Mucosa of stomach (tissue), 1 donor: ENCODE measurements around the gene PAPSS2.
"Not testable (repeated sequence)": the region's sequence is repeated elsewhere in the genome, so short reads cannot be mapped to it uniquely, and the experiment has no call there.

Source experiments
- H3K27me3 ChIP-seq: one replicate; pipeline ENCODE4 v1.7.0; 2013; ENCODE audit warnings: mild to moderate bottlenecking, low read length; ENCODE audit not compliant: control insufficient read depth, insufficient read depth
- H3K36me3 ChIP-seq: one replicate; pipeline ENCODE4 v1.7.0; 2013; ENCODE audit warnings: low read length; ENCODE audit not compliant: control insufficient read depth, insufficient read depth
- H3K4me1 ChIP-seq: one replicate; pipeline ENCODE4 v1.7.0; 2013; ENCODE audit warnings: mild to moderate bottlenecking, low read length; ENCODE audit not compliant: control insufficient read depth, insufficient read depth
- H3K4me3 ChIP-seq: one replicate; pipeline ENCODE4 v1.7.0; 2013; ENCODE audit warnings: low read length
- H3K9ac ChIP-seq: one replicate; pipeline ENCODE4 v1.7.0; 2013; ENCODE audit warnings: mild to moderate bottlenecking, low read length, moderate library complexity
- H3K9me3 ChIP-seq: one replicate; pipeline ENCODE4 v1.7.0; 2013; ENCODE audit warnings: mild to moderate bottlenecking, low read length, moderate library complexity; ENCODE audit not compliant: control insufficient read depth
- donor health status: Pancreatic carcinoma.

Gene PAPSS2

DNA sequence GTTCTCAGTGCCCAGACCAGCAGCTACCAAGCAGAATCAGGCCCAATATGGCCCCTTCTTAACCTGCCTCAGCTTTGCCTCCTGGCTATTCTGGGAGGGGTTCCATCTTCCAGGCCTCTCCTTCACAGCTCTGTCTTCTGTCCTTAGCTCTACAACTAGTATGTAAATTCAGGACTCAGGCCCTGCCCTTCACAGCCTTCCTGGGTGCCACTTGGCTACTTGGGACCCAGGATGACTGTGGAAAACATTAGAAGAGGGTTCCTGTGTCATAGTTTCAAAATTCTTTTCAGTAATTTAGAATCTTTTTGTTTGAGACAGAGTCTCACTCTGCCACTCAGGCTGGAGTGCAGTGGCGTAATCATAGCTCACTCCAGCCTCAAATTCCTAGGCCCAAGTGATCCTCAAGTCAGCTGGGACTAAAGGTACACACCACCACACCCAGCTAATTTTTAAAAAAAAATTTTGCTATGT lies 33.2 kb upstream of the PAPSS2 start:
- Histone ChIP-seq H3K9ac (no peak overlapping the region), H3K27me3 (no peaks in the 10 kb centered on the region), H3K9me3 (no peaks in the 10 kb centered on the region), H3K4me1 (no peaks in the 10 kb centered on the region), H3K4me3 (no peak overlapping the region), H3K36me3 (no peaks in the 10 kb centered on the region)

DNA sequence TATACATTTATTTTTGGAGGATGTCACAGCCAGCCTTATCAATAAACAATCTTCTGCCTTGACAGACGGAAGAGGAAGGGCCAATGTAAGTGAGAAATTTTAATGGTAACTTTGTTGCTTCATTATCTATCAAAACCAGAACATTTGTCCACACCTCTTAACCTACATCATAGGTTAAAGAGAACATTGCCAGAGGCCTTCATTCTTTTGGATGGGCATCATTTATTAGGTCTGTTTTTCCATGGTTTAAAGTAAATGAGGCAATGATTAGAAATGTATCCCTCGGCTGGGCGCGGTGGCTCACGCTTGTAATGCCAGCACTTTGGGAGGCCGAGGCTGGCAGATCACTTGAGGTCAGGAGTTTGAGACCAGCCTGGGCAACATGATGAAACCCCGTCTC lies 29.5 kb upstream of the PAPSS2 start:
- Histone ChIP-seq H3K9me3 (no peaks in the 10 kb centered on the region), H3K4me3 (no peak overlapping the region), H3K4me1 (no peaks in the 10 kb centered on the region), H3K27me3 (no peaks in the 10 kb centered on the region), H3K36me3 (no peaks in the 10 kb centered on the region), H3K9ac (no peak overlapping the region)

DNA sequence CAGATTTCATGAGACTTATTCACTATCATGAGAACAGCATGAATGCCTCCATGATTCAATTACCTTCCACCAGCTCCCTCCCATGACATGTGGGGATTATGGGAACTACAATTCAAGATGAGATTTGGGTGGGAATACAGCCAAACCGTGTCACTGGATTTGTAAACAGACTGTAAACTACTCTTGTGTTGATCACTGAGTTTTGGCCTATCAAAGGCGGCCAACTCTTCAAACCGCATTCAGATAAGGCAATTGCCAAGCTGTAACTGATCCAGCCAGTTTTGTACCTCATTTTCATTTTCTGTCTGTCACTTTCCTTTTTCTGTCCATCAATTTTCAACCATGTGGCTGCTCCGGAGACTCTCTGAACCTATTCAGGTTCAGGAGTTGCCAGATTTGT lies 27.2 kb upstream of the PAPSS2 start:
- Histone ChIP-seq H3K4me1 (peaks cover 5% of the 10 kb centered on the region), H3K27me3 (no peaks in the 10 kb centered on the region), H3K4me3 (no peak overlapping the region), H3K9me3 (no peaks in the 10 kb centered on the region), H3K9ac (no peak overlapping the region), H3K36me3 (no peaks in the 10 kb centered on the region)

DNA sequence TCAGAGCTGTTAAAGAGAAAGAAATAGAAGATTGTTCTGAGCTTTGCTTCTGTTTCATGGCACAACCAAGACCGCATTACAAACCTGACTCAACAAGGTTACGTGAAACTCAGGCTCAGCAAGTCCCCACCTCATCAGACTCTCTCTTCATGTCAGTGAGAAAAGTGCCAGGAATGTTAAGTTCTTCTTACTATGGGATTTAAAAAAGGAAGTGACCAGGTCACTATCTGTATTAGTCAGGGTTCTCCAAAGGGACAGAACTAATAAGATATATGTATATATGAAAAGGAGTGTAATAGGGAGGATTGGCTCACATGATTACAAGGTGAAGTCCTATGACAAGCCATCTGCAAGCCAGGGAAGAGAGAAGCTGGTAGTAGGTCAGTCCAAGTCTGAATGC lies 25.4 kb upstream of the PAPSS2 start:
- Histone ChIP-seq H3K36me3 (no peaks in the 10 kb centered on the region), H3K9ac (no peak overlapping the region), H3K27me3 (no peaks in the 10 kb centered on the region), H3K4me3 (no peak overlapping the region), H3K9me3 (no peaks in the 10 kb centered on the region), H3K4me1 (peaks cover 5% of the 10 kb centered on the region)

DNA sequence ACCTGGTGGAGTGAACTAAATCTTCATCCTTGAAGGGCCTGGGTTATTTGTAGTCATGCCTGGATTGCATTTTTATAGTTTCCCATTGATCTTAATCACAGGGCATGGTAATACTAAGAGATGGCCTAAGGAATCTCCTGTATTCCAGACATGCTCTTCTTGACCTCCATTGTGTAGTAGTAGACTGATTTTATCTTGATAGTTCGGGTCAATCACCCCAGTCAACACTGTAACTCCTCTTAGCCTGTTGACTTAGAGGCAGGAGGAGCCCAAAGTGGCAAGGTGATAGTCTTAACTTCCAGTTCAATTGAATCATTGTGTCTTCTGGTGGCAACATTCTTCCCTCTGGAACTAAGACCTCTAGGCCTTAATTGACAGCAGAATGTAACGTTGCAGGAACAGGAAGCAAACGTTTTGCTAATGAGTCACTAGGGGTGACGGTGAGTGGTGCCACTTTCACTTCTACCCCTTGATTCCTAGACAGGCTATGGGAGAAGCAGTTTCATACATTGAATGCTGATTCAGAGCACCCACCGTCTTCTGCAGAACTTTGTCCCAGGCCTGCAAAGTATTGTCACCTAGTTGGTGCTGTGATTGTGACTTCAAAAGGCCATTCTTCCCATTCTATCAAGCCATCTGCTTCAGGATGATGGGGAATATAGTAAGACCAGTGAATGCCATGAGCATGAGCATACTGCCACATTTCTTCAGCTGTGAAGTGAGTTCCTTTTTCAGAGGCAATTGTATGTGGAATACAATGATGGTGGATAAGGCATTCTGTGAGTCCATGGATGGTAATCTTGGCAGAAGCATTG lies 24.0 kb upstream of the PAPSS2 start:
- Histone ChIP-seq H3K4me3 (no peak overlapping the region), H3K9me3 (no peaks in the 10 kb centered on the region), H3K36me3 (no peaks in the 10 kb centered on the region), H3K9ac (no peak overlapping the region), H3K4me1 (peaks cover 5% of the 10 kb centered on the region), H3K27me3 (no peaks in the 10 kb centered on the region)

DNA sequence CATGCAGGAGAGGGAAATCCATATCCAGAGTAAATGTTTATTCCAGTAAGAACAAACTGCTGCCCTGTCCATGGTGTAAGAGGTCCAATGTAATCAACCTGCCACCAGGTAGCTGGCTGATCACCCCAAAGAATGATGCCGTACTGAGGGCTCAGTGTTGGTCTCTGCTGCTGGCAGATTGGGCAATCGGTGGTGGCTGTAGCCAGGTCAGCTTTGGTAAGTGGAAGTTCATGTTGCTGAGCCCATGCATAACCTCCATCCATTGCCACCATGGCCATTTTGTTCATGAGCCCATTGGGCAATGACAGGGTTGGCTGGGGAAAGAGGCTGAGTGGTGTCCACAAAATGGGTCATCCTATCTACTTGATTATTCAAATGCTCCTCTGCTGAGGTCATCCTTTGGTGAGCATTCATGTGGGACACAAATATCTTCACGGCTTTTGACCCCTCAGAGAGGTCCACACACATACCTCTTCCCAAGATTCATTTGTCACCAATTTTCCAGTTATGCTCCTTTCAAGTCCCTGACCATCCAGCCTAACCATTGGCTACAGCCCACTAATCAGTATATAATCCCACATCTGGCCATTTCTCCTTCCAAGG lies 23.3 kb upstream of the PAPSS2 start:
- Histone ChIP-seq H3K36me3 (no peaks in the 10 kb centered on the region), H3K4me3 (no peak overlapping the region), H3K9ac (no peak overlapping the region), H3K4me1 (peaks cover 5% of the 10 kb centered on the region), H3K9me3 (no peaks in the 10 kb centered on the region), H3K27me3 (no peaks in the 10 kb centered on the region)

DNA sequence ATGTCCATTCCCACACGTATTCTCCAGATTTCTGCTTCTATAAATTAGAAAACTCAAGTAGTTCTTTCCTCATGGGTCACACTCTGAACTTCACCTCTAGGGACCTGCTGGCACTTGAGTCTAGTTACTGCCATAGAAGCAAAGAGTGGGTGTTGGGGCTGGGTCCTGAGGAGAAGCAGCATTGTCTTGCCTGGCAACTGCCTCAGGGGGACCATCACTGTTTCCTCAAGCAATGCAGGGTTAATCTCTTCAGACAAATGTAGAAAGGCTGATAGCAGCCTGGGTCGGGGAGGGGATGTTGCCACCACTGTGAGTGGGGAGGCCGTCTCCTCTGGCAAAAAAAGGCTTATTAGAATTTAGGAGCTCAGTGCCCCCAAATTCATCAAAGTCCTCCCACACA lies 20.2 kb upstream of the PAPSS2 start:
- no peaks in the 10 kb centered on the region for H3K27me3 ChIP-seq
- H3K4me1 ChIP-seq: peaks cover 5% of the 10 kb centered on the region
- no peaks in the 10 kb centered on the region for H3K36me3 ChIP-seq
- H3K9ac ChIP-seq: no peak overlapping the region
- H3K4me3 ChIP-seq: no peak overlapping the region
- H3K9me3 ChIP-seq: no peaks in the 10 kb centered on the region

DNA sequence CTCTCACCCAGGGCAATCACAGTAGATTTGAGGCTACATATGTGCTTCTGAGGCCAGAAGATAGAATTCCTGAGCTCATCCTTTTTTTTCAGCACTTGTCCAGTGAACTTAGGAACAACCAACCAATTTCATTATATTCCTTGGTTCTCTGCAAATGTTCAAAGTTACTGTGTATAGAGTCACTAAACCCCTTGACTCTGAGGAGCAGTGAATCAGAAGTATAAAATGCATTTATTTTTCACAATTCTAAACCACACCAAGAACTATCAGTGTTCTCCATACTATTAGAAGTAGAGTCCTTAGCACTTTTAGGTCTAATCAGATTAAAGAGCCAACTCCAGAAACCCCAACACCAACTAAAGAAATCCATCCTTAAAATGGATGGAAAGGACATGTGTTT lies 19.6 kb upstream of the PAPSS2 start:
- no peak overlapping the region for H3K4me3 ChIP-seq
- no peaks in the 10 kb centered on the region for H3K9me3 ChIP-seq
- no peaks in the 10 kb centered on the region for H3K27me3 ChIP-seq
- H3K9ac ChIP-seq: no peak overlapping the region
- H3K36me3 ChIP-seq: no peaks in the 10 kb centered on the region
- H3K4me1 ChIP-seq: peaks cover 5% of the 10 kb centered on the region

DNA sequence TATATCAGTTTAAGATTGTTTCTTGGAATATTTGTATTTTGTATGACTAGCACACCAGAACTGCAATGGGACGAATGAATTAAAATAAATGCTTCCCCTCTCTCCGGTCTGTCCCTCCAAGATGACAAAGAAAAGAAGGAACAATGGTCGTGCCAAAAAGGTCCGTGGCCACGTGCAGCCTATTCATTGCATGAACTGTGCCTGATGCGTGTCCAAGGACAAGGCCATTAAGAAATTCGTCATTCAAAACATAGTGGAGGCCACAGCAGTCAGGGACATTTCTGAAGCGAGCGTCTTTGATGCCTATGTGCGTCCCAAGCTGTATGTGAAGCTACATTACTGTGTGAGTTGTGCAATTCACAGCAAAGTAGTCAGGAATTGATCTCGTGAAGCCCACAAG lies 17.2 kb upstream of the PAPSS2 start:
- Histone ChIP-seq H3K4me3 (no peak overlapping the region), H3K4me1 (no peaks in the 10 kb centered on the region), H3K9me3 (no peaks in the 10 kb centered on the region), H3K36me3 (no peaks in the 10 kb centered on the region), H3K27me3 (no peaks in the 10 kb centered on the region), H3K9ac (no peak overlapping the region)

DNA sequence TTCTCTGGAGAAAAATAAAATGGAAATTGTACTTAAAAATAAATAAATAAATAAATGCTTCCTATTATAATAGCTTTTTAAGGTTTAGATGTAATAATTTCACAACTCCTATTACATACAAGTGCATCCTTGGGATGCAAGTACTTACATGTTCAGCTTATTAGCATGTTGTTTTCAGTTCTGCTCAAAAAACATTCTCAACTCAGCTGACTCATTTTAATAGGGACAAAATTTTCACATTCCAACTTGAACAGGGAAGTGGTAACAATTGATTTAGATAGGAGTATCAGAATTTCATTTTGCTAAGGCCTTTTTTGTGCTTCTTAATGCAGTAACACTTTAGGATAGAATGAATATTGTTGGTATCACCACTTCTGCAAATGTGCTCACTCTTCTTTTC lies 16.7 kb upstream of the PAPSS2 start:
- Histone ChIP-seq H3K9ac (no peak overlapping the region), H3K36me3 (no peaks in the 10 kb centered on the region), H3K27me3 (no peaks in the 10 kb centered on the region), H3K4me3 (no peak overlapping the region), H3K9me3 (no peaks in the 10 kb centered on the region), H3K4me1 (no peaks in the 10 kb centered on the region)

DNA sequence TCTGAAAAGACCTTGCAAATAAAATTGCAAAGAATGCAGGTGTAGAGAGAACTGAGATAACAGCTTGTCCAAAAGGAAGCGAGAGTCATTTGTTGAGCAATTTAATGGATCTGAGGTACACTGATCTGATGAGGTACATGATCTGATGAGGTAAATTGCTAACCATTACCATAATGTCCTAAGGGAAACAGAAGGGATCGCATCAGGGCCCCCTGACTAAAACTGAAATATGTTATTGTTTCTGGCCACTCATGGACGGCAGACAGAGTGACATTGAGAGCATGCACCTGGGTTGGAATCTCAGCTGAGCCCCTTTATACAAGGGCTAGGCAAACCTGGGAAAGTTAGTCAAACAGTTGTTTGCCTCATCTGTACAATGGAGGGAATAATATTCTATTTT lies 15.8 kb upstream of the PAPSS2 start:
- no peaks in the 10 kb centered on the region for H3K36me3 ChIP-seq
- H3K4me3 ChIP-seq: no peak overlapping the region
- H3K9ac ChIP-seq: no peak overlapping the region
- H3K4me1 ChIP-seq: no peaks in the 10 kb centered on the region
- no peaks in the 10 kb centered on the region for H3K27me3 ChIP-seq
- no peaks in the 10 kb centered on the region for H3K9me3 ChIP-seq

DNA sequence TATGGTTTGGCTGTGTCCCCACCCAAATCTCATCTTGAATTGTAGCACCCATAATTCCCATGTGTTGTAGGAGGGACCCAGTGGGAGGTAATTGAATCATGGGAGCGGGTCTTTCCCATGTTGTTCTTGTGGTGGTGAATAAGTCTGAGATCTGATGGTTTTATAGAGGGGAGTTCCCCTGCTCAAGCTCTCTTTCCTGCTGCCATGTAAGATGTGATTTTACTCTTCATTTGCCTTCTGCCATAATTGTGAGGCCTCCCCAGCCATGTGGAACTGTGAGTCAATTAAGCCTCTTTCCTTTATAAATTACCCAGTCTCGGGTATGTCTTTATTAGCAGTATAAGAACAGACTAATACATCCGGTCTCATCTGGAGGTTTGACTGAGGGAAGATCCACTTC lies 15.2 kb upstream of the PAPSS2 start:
- not testable (repeated sequence) for H3K9me3 ChIP-seq, H3K4me3 ChIP-seq, H3K4me1 ChIP-seq, H3K9ac ChIP-seq, H3K36me3 ChIP-seq, H3K27me3 ChIP-seq
